NT2/D1 (cell line): ENCODE data around the gene BTG4.

Source experiments
- DNase-seq: peaks from one replicate; pipeline ENCODE4 v3.0.0-alpha.2; 2011; ENCODE audit warnings: low read depth, low spot score
- H3K27me3 ChIP-seq: 2 replicates; pipeline ENCODE4 v1.6.0; 2011; ENCODE audit warnings: mild to moderate bottlenecking; ENCODE audit not compliant: insufficient read length, insufficient read depth
- H3K36me3 ChIP-seq: 2 replicates; pipeline ENCODE4 v1.6.1; 2011; ENCODE audit warnings: mild to moderate bottlenecking, low read length, mixed read lengths; ENCODE audit not compliant: insufficient read depth, insufficient read length
- H3K4me1 ChIP-seq: 2 replicates; pipeline ENCODE4 v1.5.1; 2011; ENCODE audit not compliant: insufficient read depth, insufficient read length
- H3K4me3 ChIP-seq: 2 replicates; pipeline ENCODE4 v1.5.1; 2011; ENCODE audit warnings: low read depth; ENCODE audit not compliant: insufficient read length
- H3K9ac ChIP-seq: 2 replicates; pipeline ENCODE4 v1.6.0; 2011; ENCODE audit warnings: low read depth; ENCODE audit not compliant: insufficient read length
- H3K9me3 ChIP-seq: 2 replicates; pipeline ENCODE4 v1.5.1; 2011; ENCODE audit warnings: mild to moderate bottlenecking, low read length; ENCODE audit not compliant: insufficient read depth
- SUZ12 ChIP-seq: IDR thresholded peaks from 2 replicates; pipeline ENCODE4 v1.6.1; 2011; ENCODE audit not compliant: insufficient read length, insufficient read depth; ENCODE audit errors: extremely low read depth
- YY1 ChIP-seq: IDR thresholded peaks from 2 replicates; pipeline ENCODE4 v1.6.1; 2011; ENCODE audit not compliant: insufficient read length, insufficient read depth
- ZNF274 ChIP-seq: IDR thresholded peaks from 2 replicates; pipeline ENCODE4 v1.6.1; 2011; ENCODE audit warnings: mild to moderate bottlenecking, low read depth, low read length

The BTG4 gene

DNA sequence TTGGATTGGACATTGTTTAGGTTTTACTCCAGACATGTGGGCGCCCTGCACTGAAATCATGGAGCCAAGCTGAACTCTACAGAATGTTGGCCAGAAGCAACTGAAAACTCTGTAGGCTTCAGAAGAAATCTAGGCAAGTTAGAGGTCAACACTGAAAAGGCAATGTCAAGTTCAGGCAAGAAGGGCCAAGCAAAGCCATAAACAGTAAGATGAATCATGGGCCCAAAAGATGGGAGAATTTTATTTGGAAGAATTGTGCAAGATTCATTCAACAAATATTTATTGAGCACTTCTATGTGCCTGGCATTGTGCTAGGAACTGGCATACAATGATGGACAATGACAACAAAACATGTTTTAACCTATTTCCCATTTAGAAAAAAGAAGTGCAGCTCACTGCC lies 13.3 kb upstream of the BTG4 start:
- Histone ChIP-seq H3K9ac (no peak overlapping the region), H3K27me3 (no peaks in the 10 kb centered on the region), H3K9me3 (no peaks in the 10 kb centered on the region), H3K4me3 (no peak overlapping the region), H3K4me1 (no peaks in the 10 kb centered on the region), H3K36me3 (no peaks in the 10 kb centered on the region)
- no peak for DNase-seq
- TF ChIP-seq SUZ12: no peak
- TF ChIP-seq YY1: no peak
- TF ChIP-seq ZNF274: no peak

DNA sequence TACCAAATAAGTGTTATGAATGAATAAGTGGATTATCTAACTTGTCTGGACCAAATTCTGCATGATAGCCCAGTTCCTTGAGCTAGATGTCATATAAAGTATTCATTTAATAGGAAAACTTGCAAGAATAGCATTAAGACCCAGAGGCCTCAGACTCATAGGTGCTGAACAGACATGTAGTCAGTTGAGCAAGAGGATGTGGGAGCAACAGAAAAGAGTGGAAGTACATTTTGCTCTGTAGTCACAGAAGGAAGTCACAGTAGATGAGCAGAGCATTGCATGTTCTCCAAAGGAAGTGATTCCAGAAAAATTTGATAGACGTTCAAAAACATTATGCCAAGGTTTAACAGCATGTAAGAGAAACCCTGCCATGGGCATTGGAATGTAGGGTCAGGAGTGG lies 11.9 kb upstream of the BTG4 start:
- Histone ChIP-seq H3K9ac (no peak overlapping the region), H3K27me3 (no peaks in the 10 kb centered on the region), H3K9me3 (no peaks in the 10 kb centered on the region), H3K36me3 (no peaks in the 10 kb centered on the region), H3K4me3 (no peak overlapping the region), H3K4me1 (no peaks in the 10 kb centered on the region)
- TF ChIP-seq SUZ12 (no peak), YY1 (no peak), ZNF274 (no peak)
- DNase-seq: no peak

DNA sequence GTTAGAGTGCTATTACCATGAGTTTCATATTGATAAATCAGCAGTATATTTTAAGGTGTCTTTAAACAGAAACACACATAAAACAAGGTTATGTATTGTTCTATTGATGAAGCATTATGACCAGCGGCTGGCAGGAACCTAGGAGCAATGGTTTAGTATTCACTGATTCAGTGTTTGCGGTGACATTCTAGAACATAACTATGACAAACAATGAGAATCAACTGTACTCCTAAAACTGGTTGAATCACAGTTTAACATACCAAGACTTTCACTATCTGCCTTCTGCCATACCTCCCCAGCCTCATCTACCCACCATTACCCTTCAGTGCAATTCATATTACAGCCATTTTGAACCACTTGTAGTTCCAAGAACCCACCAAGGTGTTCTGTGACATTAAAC lies 11.2 kb upstream of the BTG4 start:
- Histone ChIP-seq H3K4me3 (no peak overlapping the region), H3K9ac (no peak overlapping the region), H3K9me3 (no peaks in the 10 kb centered on the region), H3K36me3 (no peaks in the 10 kb centered on the region), H3K27me3 (no peaks in the 10 kb centered on the region), H3K4me1 (no peaks in the 10 kb centered on the region)
- TF ChIP-seq ZNF274 (no peak), YY1 (no peak), SUZ12 (no peak)
- no peak for DNase-seq

DNA sequence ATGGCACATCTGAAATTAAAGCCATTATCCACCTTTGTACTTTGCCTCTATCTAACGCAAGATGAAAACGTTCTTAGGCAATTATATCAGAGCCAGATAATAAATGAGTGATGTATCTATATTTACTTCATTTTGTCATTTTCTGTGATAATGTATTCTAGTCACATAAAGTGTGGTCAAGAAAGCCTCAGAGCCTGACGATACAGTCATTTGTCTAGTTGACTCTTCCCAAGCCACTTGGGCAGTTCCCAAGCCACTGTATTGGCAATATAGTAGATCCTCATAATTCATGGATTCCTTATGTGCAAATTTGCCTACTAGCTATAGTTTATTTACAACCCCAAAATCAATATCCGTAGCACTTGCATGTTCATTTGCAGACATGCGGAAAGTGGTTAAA lies 10.2 kb upstream of the BTG4 start:
- Histone ChIP-seq H3K9ac (no peak overlapping the region), H3K36me3 (no peaks in the 10 kb centered on the region), H3K9me3 (no peaks in the 10 kb centered on the region), H3K27me3 (no peaks in the 10 kb centered on the region), H3K4me3 (no peak overlapping the region), H3K4me1 (no peaks in the 10 kb centered on the region)
- DNase-seq: no peak
- TF ChIP-seq YY1: no peak
- TF ChIP-seq ZNF274: no peak
- TF ChIP-seq SUZ12: no peak

DNA sequence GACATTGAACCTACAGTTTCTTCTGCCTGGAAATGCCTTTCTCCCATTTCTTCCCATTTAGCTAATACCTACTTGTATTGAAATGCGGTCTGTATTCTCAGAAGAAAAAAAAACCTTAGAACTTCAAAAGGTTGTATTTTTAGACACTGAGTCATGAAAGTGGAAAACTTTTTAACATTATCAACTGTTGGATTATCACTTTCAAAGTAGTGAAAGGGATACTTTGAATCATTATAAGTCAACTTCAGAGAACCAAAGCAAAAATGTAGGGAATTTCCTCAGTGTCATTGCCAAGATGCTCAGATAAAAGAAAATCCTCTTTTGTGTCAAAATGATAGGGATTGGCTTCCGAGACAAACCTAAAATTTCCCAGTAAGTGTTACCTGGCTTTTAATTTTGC lies 8.9 kb upstream of the BTG4 start:
- Histone ChIP-seq H3K27me3 (peaks cover 6% of the 10 kb centered on the region), H3K36me3 (no peaks in the 10 kb centered on the region), H3K9me3 (no peaks in the 10 kb centered on the region), H3K4me3 (no peak overlapping the region), H3K9ac (no peak overlapping the region), H3K4me1 (no peaks in the 10 kb centered on the region)
- no peak for TF ChIP-seq YY1
- no peak for TF ChIP-seq SUZ12
- no peak for TF ChIP-seq ZNF274
- no peak for DNase-seq

DNA sequence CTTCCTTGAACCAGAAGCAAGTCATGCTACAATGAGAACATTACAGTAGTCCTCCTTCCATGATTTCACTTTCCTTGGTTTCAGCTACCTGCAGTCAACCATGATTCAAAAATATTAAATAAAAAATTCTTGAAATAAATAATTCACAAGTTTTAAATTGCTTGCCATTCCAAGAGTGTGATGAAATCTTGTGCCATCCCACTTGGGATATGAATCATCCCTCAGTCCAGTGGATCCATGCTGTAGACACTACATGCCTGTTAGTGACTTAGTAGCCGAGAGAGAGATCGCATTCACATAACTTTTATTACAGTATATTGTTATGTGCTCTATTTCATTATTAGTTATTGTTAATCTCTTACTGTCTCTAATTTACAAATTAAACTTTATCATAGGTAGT lies 8.4 kb upstream of the BTG4 start:
- TF ChIP-seq YY1 (no peak), ZNF274 (no peak), SUZ12 (no peak)
- no peak overlapping the region for H3K4me3 ChIP-seq
- no peak for DNase-seq
- H3K27me3 ChIP-seq: peaks cover 12% of the 10 kb centered on the region
- no peak overlapping the region for H3K9ac ChIP-seq
- H3K36me3 ChIP-seq: no peaks in the 10 kb centered on the region
- no peaks in the 10 kb centered on the region for H3K9me3 ChIP-seq
- no peaks in the 10 kb centered on the region for H3K4me1 ChIP-seq

DNA sequence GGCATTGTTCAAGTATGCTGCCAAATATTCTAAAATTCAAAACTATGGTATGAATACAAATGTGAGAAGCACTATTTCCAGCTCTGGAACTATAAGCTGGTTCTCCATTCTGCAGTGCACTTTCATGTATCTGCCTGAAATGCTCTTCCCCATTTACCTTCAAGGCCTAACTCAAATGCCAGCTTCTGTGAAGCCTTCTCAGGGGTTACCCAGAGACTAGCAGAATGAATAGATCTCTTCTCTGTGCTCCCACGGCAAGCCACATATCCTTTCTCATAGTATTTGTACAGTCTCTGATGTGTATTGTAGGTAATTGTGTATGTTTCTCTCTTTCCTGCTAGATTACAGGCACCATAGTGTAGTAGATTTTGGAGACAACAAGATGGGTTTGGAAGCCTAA lies 6.5 kb upstream of the BTG4 start:
- H3K4me1 ChIP-seq: no peaks in the 10 kb centered on the region
- H3K9ac ChIP-seq: no peak overlapping the region
- no peak for DNase-seq
- peaks cover 29% of the 10 kb centered on the region for H3K27me3 ChIP-seq
- no peaks in the 10 kb centered on the region for H3K36me3 ChIP-seq
- H3K4me3 ChIP-seq: no peak overlapping the region
- TF ChIP-seq SUZ12 (no peak), YY1 (no peak), ZNF274 (no peak)
- no peaks in the 10 kb centered on the region for H3K9me3 ChIP-seq

DNA sequence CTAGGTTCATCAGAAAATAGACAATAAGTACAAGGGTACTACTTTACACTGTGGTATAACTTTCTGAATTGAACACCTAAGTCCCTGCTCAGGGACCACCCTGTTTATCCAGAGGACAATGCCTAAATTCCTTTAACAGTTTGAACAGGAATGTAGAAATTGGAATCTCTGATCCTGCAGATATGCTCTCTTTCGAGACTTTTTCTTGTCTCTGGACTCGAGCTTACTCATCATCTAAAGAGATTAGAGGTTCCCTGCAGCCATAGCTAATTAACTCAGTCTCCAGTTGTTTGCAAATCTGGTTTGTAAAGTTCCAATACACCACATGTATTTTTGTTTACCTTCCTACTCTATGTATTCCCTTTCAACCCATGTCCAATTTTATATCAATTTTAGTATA lies 3.4 kb upstream of the BTG4 start:
- TF ChIP-seq ZNF274 (no peak), YY1 (no peak), SUZ12 (no peak)
- H3K9ac ChIP-seq: no peak overlapping the region
- peaks cover 44% of the 10 kb centered on the region for H3K27me3 ChIP-seq
- DNase-seq: no peak
- no peaks in the 10 kb centered on the region for H3K4me1 ChIP-seq
- no peak overlapping the region for H3K4me3 ChIP-seq
- H3K9me3 ChIP-seq: no peaks in the 10 kb centered on the region
- no peaks in the 10 kb centered on the region for H3K36me3 ChIP-seq
